HFFc6 (cell line): ENCODE data around the gene SLC25A34. TPM values are rescaled to one million over a fixed set of nuclear protein-coding genes. Genes with fewer than 3 reads are reported as not detected.

ENCODE experiments used
- DNase-seq: peaks from one replicate; pipeline ENCODE4 v3.0.0-alpha.2; 2018
- H3K27ac Mint-ChIP-seq: 2 replicates; pipeline ENCODE4 v1.8.0; 2020; ENCODE audit warnings: mild to moderate bottlenecking, mixed read lengths
- H3K27me3 Mint-ChIP-seq: 2 replicates; pipeline ENCODE4 v1.8.0; 2021; ENCODE audit warnings: mild to moderate bottlenecking, moderate library complexity, mixed read lengths; ENCODE audit not compliant: insufficient read depth
- H3K36me3 Mint-ChIP-seq: 2 replicates; pipeline ENCODE4 v1.8.0; 2021; ENCODE audit warnings: low read depth, mixed read lengths
- H3K4me1 Mint-ChIP-seq: 2 replicates; pipeline ENCODE4 v1.8.0; 2020; ENCODE audit warnings: low read depth, mixed read lengths
- H3K4me3 Mint-ChIP-seq: 2 replicates; pipeline ENCODE4 v1.8.0; 2020; ENCODE audit warnings: mild to moderate bottlenecking, moderate library complexity, mixed read lengths
- H3K9me3 Mint-ChIP-seq: 2 replicates; pipeline ENCODE4 v1.8.0; 2020; ENCODE audit warnings: mild to moderate bottlenecking, mixed read lengths
- total RNA-seq, 6 experiments: library from RNA; stranded (reverse); fragmentation: NEBNext Ultra II Directional; extraction: Animal tissue kit (Norgen Biotek cat#: 25700); gene quantifications; 2 replicates in 1 of 6; 3 replicates in 5 of 6; pipeline ENCODE4 v1.2.3, GENCODE V29; 2021
- TF ChIP-seq, protein P1 (sequence below): fragments of 200-600 bp; sonication (generic); IDR thresholded peaks from 2 replicates; pipeline ENCODE4 v1.5.0; 2021; ENCODE audit warnings: antibody characterized with exemption, mild to moderate bottlenecking

Gene SLC25A34
- total RNA-seq, 6 experiments from 2014 or later = 0.26 to 0.68 (median 0.43) TPM

DNA sequence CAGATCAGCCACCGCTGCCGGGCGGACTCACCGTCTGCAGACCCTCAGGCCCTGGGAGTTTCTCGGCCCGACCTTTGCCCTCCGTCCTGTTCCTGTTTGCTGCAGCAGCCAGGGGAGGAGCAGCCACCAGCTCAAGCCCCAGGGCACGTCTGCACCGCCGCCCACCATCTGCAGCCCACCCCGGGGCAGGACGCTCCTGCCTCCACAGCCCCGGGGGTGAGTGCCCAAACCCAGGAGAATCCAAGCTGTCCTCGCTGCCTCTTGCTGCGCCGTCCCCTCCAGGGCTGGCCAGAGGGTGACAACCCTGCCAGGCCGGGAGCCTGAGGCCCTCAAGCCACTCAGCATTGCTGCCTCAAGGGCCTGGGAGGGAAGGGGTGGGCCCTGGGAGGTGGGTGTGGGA lies 1.2 kb upstream of the SLC25A34 start:
- Mint-ChIP-seq H3K4me1 (no peaks in the 10 kb centered on the region), H3K36me3 (no peaks in the 10 kb centered on the region), H3K27ac (no peak overlapping the region), H3K27me3 (peaks cover 1% of the 10 kb centered on the region), H3K9me3 (no peaks in the 10 kb centered on the region), H3K4me3 (no peak overlapping the region)
- TF ChIP-seq, protein P1, sequence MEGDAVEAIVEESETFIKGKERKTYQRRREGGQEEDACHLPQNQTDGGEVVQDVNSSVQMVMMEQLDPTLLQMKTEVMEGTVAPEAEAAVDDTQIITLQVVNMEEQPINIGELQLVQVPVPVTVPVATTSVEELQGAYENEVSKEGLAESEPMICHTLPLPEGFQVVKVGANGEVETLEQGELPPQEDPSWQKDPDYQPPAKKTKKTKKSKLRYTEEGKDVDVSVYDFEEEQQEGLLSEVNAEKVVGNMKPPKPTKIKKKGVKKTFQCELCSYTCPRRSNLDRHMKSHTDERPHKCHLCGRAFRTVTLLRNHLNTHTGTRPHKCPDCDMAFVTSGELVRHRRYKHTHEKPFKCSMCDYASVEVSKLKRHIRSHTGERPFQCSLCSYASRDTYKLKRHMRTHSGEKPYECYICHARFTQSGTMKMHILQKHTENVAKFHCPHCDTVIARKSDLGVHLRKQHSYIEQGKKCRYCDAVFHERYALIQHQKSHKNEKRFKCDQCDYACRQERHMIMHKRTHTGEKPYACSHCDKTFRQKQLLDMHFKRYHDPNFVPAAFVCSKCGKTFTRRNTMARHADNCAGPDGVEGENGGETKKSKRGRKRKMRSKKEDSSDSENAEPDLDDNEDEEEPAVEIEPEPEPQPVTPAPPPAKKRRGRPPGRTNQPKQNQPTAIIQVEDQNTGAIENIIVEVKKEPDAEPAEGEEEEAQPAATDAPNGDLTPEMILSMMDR = no peak
- DNase-seq = no peak

DNA sequence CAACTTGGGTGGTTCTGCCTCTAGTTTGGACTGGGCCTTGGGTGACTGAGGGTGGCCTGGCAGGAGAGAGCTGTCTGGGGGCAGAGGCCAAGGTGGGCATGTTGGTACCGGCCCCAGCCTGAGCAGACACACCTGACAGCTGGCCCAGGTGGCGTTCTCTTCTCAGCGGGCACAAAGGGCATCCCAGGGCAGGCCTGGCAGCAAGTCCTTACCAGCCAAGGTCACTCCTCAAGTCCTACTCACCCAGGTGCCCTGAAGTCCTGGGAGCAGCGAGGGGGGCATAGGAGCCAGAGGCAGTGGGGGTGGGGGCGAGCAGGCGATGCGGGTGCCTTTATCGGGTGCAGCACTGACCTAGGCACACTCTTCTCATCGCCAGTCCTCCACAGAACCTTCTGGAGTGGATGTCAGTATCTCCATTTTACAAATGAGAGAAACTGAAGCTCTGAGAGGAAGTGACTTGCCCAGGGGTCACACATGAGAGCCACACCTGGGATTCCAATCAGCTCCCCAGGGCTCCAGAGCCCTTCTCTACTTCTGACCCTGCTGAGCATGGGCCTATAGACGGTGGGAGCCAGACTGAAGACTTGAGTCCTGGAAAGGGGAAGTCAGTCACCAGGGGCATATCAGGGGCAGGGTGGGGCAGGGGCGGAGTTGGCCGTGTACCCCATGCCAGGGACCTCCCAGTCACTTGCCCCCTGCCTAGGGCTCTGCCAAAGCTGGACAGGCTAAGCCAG lies 587 bp upstream of the SLC25A34 start:
- Mint-ChIP-seq H3K4me1 (no peaks in the 10 kb centered on the region), H3K4me3 (no peak overlapping the region), H3K36me3 (no peaks in the 10 kb centered on the region), H3K9me3 (no peaks in the 10 kb centered on the region), H3K27ac (no peak overlapping the region), H3K27me3 (peaks cover 1% of the 10 kb centered on the region)
- TF ChIP-seq, protein P1 = no peak
- DNase-seq = no peak

DNA sequence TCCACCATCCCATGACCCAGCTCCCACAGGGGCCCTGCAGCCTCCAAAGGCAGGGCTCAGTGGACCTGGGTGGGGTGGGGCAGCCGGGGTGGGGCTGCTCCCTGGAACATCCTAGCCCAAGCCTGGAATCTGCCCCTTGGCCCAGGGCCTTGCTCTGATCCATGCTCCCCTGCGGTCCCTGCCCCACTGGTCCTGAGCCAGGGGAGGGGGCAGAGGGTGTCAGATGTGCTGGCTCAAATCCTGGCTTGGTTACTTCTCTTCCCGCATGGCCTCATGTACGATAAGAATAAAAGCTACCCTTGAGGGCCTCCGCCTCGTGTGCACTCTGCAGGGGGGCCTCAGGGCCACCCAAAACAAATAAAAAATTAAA lies 819 bp downstream of the SLC25A34 start:
- no peak overlapping the region for H3K4me3 Mint-ChIP-seq
- TF ChIP-seq, protein P1 = no peak
- peaks cover 7% of the 10 kb centered on the region for H3K4me1 Mint-ChIP-seq
- DNase-seq = no peak
- H3K27me3 Mint-ChIP-seq = peaks cover 1% of the 10 kb centered on the region
- no peaks in the 10 kb centered on the region for H3K36me3 Mint-ChIP-seq
- H3K27ac Mint-ChIP-seq = no peak overlapping the region
- no peaks in the 10 kb centered on the region for H3K9me3 Mint-ChIP-seq

- TF ChIP-seq, protein P1 = no peak
Observed at GRCh38 chr1:15737324-15738319, 1.6 kb downstream of the SLC25A34 start.

DNA sequence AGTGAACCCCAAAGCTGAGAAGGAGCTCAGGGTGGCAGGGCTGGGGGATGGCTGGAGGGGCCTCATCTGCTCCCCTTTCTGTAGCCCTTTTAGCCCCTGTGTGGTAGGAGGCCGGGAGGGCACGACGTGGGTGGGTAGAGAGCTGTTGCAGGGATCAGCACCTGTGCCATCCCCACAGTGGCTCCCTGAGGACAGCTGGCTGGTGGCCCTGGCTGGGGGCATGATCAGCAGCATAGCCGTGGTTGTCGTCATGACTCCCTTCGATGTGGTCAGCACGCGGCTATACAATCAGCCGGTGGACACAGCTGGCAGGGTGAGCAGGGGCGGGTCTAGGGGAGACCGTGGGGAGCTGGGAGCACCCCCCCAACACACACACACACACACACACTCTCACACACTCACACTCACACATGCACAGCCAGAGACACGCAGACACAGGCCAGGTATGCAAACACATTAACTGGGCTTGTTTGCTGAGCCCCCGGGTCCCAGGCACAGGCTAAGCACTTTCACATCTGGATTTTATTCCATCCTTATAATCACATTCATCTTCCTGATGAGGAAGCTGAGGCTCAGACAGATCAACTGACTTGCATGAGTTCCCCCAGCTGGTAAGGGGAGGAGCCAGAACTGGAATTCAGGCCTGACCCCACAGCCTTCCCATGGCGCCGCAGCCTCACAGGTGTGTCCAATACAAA lies 2.5 kb downstream of the SLC25A34 start:
- H3K27me3 Mint-ChIP-seq = peaks cover 1% of the 10 kb centered on the region
- TF ChIP-seq, protein P1 = no peak
- H3K36me3 Mint-ChIP-seq = no peaks in the 10 kb centered on the region
- peak overlapping the region; percentile 22; the same call in 1 of the 2 replicates for H3K4me3 Mint-ChIP-seq
- peak overlapping the region; percentile 16 for H3K27ac Mint-ChIP-seq
- H3K9me3 Mint-ChIP-seq = no peaks in the 10 kb centered on the region
- peaks cover 7% of the 10 kb centered on the region for H3K4me1 Mint-ChIP-seq
- DNase-seq = no peak

More at GRCh38 chr1:15737324-15738319, 1.6 kb downstream of the SLC25A34 start:
- Mint-ChIP-seq H3K4me1 (peaks cover 7% of the 10 kb centered on the region), H3K4me3 (no peak overlapping the region), H3K27me3 (peaks cover 1% of the 10 kb centered on the region), H3K27ac (peak overlapping the region; percentile 51; the same call in 1 of the 2 replicates), H3K36me3 (no peaks in the 10 kb centered on the region), H3K9me3 (no peaks in the 10 kb centered on the region)
- no peak for DNase-seq
